ENCODE results near the gene SERPINB2.

- TF ChIP-seq RERE (CRISPR knock-in tag; IDR thresholded peaks at IDR 0.05; ENCODE audit: low read depth) (no peak), CTCF (CRISPR knock-in tag; IDR thresholded peaks at IDR 0.05) (no peak), ZNF318 (CRISPR knock-in tag; IDR thresholded peaks at IDR 0.05) (no peak), ERF (CRISPR knock-in tag; IDR thresholded peaks at IDR 0.05) (no peak)
Measured at GRCh38 chr18:63924551-63924950, 37.0 kb downstream of the SERPINB2 start.
